GM18519 (cell line): ENCODE measurements around the gene NR6A1.

ENCODE experiments used
- ATAC-seq: cut with Tn5 transposase; IDR thresholded peaks from one replicate; pipeline ENCODE4 v1.9.1; 2021; ENCODE audit warnings: mild to moderate bottlenecking, moderate library complexity; ENCODE audit not compliant: unreplicated experiment, low FRiP score

The NR6A1 gene

GRCh38 chr9:124733964-124734740 lies 37.0 kb downstream of the NR6A1 start:
- ATAC-seq = no peak

- no peak for ATAC-seq
These were observed 40.3 kb downstream of the NR6A1 start for GRCh38 chr9:124730772-124731171.

GRCh38 chr9:124726886-124727285 lies 44.2 kb downstream of the NR6A1 start:
- ATAC-seq = no peak

- no peak for ATAC-seq
These were observed 46.1 kb downstream of the NR6A1 start for GRCh38 chr9:124725068-124725452.

GRCh38 chr9:124724415-124725067 lies 46.6 kb downstream of the NR6A1 start:
- ATAC-seq = no peak

- no peak for ATAC-seq
These were observed 47.8 kb downstream of the NR6A1 start for GRCh38 chr9:124723352-124723751.

- ATAC-seq = no peak
These were observed 49.8 kb downstream of the NR6A1 start for GRCh38 chr9:124721109-124721906.

- ATAC-seq = no peak
These were observed 50.5 kb downstream of the NR6A1 start for GRCh38 chr9:124720429-124721108.

- ATAC-seq = no peak
These were observed 52.2 kb downstream of the NR6A1 start for GRCh38 chr9:124718928-124719327.

- ATAC-seq = no peak
These were observed 53.5 kb downstream of the NR6A1 start for GRCh38 chr9:124717597-124717996.

GRCh38 chr9:124716808-124717207 lies 54.3 kb downstream of the NR6A1 start:
- ATAC-seq = no peak

- no peak for ATAC-seq
These were observed 60.3 kb downstream of the NR6A1 start for GRCh38 chr9:124710766-124711165.

GRCh38 chr9:124709292-124709690 lies 61.8 kb downstream of the NR6A1 start:
- no peak for ATAC-seq

GRCh38 chr9:124708633-124709291 lies 62.3 kb downstream of the NR6A1 start:
- ATAC-seq = no peak

- ATAC-seq = no peak
These were observed 63.0 kb downstream of the NR6A1 start for GRCh38 chr9:124708074-124708473.

GRCh38 chr9:124707666-124708065 lies 63.4 kb downstream of the NR6A1 start:
- no peak for ATAC-seq

GRCh38 chr9:124706685-124707084 lies 64.4 kb downstream of the NR6A1 start:
- ATAC-seq = no peak

- ATAC-seq = no peak
These were observed 71.5 kb downstream of the NR6A1 start for GRCh38 chr9:124699575-124699974.

GRCh38 chr9:124698265-124698664 lies 72.8 kb downstream of the NR6A1 start:
- no peak for ATAC-seq
